Osteoblast (primary cell): ENCODE data around the gene GPC5. TPM values are rescaled to one million over a fixed set of nuclear protein-coding genes. Genes with fewer than 3 reads are reported as not detected.

ENCODE experiments used
- DNase-seq: peaks from one replicate; pipeline ENCODE4 v3.0.0; 2011; ENCODE audit warnings: low spot score, mixed read lengths; ENCODE audit not compliant: insufficient read length; ENCODE audit errors: missing footprints
- H2AFZ ChIP-seq: 2 replicates; pipeline ENCODE4 v1.6.0; 2011; ENCODE audit warnings: mild to moderate bottlenecking, low read length
- H3K27ac ChIP-seq: 2 replicates; pipeline ENCODE4 v1.5.1; 2011; ENCODE audit warnings: mild to moderate bottlenecking, low read depth, low read length, moderate library complexity
- H3K27me3 ChIP-seq: 2 replicates; pipeline ENCODE4 v1.6.0; 2012; ENCODE audit warnings: mild to moderate bottlenecking, control low read depth, inconsistent platforms, low read length, moderate library complexity; ENCODE audit not compliant: insufficient read depth
- H3K36me3 ChIP-seq: 2 replicates; pipeline ENCODE4 v1.5.1; 2011; ENCODE audit warnings: mild to moderate bottlenecking, low read length, control low read depth, moderate library complexity; ENCODE audit not compliant: insufficient read depth
- H3K4me1 ChIP-seq: 2 replicates; pipeline ENCODE4 v1.5.1; 2011; ENCODE audit warnings: mild to moderate bottlenecking, low read length, control low read depth, moderate library complexity; ENCODE audit not compliant: insufficient read depth
- H3K4me2 ChIP-seq: 2 replicates; pipeline ENCODE4 v1.6.0; 2011; ENCODE audit warnings: mild to moderate bottlenecking, low read length; ENCODE audit not compliant: insufficient read depth
- H3K4me3 ChIP-seq: fragments of 200-600 bp; sonication (generic); 3 replicates; pipeline ENCODE4 v1.5.1; 2012; ENCODE audit warnings: mild to moderate bottlenecking, low read length, inconsistent platforms; ENCODE audit not compliant: insufficient read depth
- H3K79me2 ChIP-seq: 2 replicates; pipeline ENCODE4 v1.6.0; 2012; ENCODE audit warnings: mild to moderate bottlenecking, low read length, control low read depth, inconsistent platforms; ENCODE audit not compliant: insufficient read depth
- H3K9me3 ChIP-seq: 2 replicates; pipeline ENCODE4 v1.5.1; 2011; ENCODE audit warnings: low read depth, low read length, control low read depth
- H4K20me1 ChIP-seq: 2 replicates; pipeline ENCODE4 v1.6.0; 2012; ENCODE audit warnings: mild to moderate bottlenecking, low read length, control low read depth; ENCODE audit not compliant: insufficient read depth
- total RNA-seq: library from RNA; depleted of rRNA; stranded (reverse); fragments of >200 nt; gene quantifications from 2 replicates; pipeline ENCODE4 v1.2.3, GENCODE V29; 2012
- TF ChIP-seq, protein P1 (sequence below): IDR thresholded peaks from 2 replicates; pipeline ENCODE4 v1.5.1; 2011; ENCODE audit warnings: mild to moderate bottlenecking, low read depth, low read length, moderate library complexity; ENCODE audit errors: extremely low read depth

Gene GPC5
- total RNA-seq, 1 donor = 0.36 TPM

DNA sequence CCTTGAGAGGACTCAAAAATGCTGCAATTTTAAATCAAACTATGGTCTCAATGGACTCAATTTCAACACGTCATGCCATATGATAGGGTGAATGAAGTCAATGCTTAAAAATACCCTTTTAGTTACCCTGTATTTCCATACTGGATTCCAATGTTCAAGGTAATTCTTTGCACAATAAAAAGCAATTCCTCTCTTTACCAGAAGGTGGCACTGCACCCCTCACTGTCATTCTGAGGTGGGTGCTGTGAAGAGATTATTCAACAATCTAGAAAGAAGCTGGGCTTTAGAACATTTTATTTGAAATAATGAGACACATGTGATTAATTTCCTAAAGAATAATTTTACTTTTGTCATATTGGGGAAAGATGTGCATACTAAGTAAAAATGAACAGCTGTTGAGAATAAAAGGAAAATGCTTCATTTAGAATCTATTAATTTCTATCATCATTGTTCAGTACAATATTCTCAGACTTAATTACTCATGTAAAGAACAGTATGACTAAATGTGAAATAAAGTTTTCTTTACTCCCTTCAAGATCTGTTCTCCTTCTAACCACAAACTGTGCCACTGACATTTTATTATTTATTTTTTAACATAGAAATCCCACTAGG lies 789.1 kb downstream of the GPC5 start:
- no peaks in the 10 kb centered on the region for H4K20me1 ChIP-seq
- no peak overlapping the region for H3K4me2 ChIP-seq
- H2AFZ ChIP-seq = no peak overlapping the region
- no peaks in the 10 kb centered on the region for H3K27me3 ChIP-seq
- H3K27ac ChIP-seq = no peak overlapping the region
- H3K36me3 ChIP-seq = no peaks in the 10 kb centered on the region
- no peak overlapping the region for H3K4me3 ChIP-seq
- H3K9me3 ChIP-seq = no peaks in the 10 kb centered on the region
- DNase-seq = peak; percentile 19
- TF ChIP-seq, protein P1, sequence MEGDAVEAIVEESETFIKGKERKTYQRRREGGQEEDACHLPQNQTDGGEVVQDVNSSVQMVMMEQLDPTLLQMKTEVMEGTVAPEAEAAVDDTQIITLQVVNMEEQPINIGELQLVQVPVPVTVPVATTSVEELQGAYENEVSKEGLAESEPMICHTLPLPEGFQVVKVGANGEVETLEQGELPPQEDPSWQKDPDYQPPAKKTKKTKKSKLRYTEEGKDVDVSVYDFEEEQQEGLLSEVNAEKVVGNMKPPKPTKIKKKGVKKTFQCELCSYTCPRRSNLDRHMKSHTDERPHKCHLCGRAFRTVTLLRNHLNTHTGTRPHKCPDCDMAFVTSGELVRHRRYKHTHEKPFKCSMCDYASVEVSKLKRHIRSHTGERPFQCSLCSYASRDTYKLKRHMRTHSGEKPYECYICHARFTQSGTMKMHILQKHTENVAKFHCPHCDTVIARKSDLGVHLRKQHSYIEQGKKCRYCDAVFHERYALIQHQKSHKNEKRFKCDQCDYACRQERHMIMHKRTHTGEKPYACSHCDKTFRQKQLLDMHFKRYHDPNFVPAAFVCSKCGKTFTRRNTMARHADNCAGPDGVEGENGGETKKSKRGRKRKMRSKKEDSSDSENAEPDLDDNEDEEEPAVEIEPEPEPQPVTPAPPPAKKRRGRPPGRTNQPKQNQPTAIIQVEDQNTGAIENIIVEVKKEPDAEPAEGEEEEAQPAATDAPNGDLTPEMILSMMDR = peak; percentile 80
- H3K4me1 ChIP-seq = no peaks in the 10 kb centered on the region
- H3K79me2 ChIP-seq = no peaks in the 10 kb centered on the region

DNA sequence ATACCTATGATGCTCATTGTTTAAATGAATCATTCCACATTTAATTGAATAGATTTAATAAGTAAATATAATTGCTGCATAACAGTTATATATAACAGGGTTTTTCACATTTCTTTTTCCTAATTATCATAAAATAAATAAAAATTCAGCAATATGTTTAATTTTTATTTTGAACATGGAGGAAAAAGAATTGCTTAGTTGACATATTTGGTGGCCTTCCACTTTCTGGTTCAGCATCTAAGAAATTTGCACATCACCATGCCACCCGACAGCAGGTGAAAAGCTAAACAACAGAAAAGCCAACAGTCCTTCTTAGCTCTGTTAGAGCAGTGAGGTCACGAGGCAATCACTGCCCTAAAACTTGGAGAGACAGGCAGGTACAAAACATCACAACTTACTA lies 790.2 kb downstream of the GPC5 start:
- TF ChIP-seq, protein P1 = no peak
- Histone ChIP-seq H3K27ac (no peak overlapping the region), H3K9me3 (no peaks in the 10 kb centered on the region)

DNA sequence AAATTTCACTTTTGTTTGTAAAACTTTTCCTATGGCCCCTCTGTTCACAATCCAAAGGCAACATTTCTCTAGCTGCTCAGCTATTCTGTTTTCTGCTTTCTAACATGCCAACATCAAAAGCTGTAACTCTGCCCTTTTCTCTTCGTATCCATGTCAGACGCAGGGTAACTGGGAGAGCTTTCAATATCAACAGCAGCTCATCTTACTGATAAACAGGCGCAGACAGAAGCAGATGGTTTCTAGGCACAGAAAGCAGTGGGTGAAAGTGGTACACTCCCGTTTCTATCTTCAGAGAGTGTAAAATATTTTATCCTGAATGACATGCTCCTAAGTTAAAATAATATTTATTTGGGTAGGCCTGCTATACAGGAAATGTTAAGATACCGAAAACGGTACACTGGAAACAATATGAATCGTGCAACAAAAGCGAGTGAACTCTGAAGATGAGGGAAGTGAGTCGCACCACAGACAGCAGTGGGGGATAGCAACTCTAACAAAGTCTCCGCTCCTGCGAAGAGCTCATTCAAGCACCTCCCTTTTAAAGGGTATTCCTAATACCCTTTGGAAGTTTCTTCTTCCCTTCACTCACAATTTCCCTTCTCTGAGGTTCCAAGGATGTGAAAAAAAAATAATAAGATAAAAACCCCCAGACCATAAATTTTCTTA lies 798.3 kb downstream of the GPC5 start:
- Histone ChIP-seq H3K4me2 (no peak overlapping the region), H4K20me1 (no peaks in the 10 kb centered on the region), H3K4me1 (no peaks in the 10 kb centered on the region), H3K27ac (no peak overlapping the region), H2AFZ (no peak overlapping the region), H3K79me2 (no peaks in the 10 kb centered on the region), H3K4me3 (no peak overlapping the region), H3K27me3 (no peaks in the 10 kb centered on the region), H3K9me3 (no peaks in the 10 kb centered on the region), H3K36me3 (no peaks in the 10 kb centered on the region)
- TF ChIP-seq, protein P1 = no peak
- DNase-seq = no peak

More for the DNA sequence above, 790.2 kb downstream of the GPC5 start:
- Histone ChIP-seq H4K20me1 (no peaks in the 10 kb centered on the region), H3K79me2 (no peaks in the 10 kb centered on the region), H3K36me3 (no peaks in the 10 kb centered on the region), H3K4me2 (no peak overlapping the region), H3K27me3 (no peaks in the 10 kb centered on the region), H2AFZ (no peak overlapping the region), H3K4me3 (no peak overlapping the region), H3K4me1 (no peaks in the 10 kb centered on the region)
- no peak for DNase-seq

DNA sequence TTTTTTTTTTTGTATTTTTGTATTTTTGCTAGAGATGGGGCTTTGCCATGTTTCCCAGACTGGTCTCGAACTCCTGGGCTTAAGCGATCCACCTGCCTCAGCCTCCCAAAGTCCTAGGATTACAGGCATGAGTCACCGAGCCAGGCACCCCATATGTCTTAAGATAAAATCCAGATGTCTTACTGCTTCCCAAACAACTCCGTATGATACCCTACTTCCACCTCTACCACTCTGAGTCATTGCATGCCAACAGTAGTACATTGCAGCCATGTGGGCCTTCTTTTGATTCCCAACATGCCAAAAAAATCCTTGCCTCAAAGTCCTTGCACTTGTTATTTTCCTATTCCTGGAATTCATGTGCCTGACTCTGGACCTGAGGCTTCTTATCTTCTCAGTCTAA lies 799.2 kb downstream of the GPC5 start:
- Histone ChIP-seq H3K4me3 (no peak overlapping the region), H2AFZ (no peak overlapping the region), H3K4me2 (no peak overlapping the region), H3K9me3 (no peaks in the 10 kb centered on the region), H3K4me1 (no peaks in the 10 kb centered on the region), H3K27me3 (no peaks in the 10 kb centered on the region), H3K27ac (no peak overlapping the region), H3K36me3 (no peaks in the 10 kb centered on the region), H3K79me2 (no peaks in the 10 kb centered on the region), H4K20me1 (no peaks in the 10 kb centered on the region)
- no peak for DNase-seq
- TF ChIP-seq, protein P1 = no peak
